ENCODE data around the gene POLE. TPM values are rescaled to one million over a fixed set of nuclear protein-coding genes. Genes with fewer than 3 reads are reported as not detected.

The POLE gene
- total RNA-seq, 1 experiment from 2014 or later, result 147 TPM

- peaks cover 69 to 95% (median 88%) of the 10 kb centered on the region in 3 experiments for H3K36me3 Mint-ChIP-seq (ENCODE audit: insufficient read depth in 1 of 3, low read depth in 3 of 3)
- H2BK12ac ChIP-seq (ENCODE audit: insufficient read length, low read depth, low read length), result no peak overlapping the region
- no peak overlapping the region for H2BK15ac ChIP-seq (ENCODE audit: low read depth, low read length)
- no peak overlapping the region for H2AFZ ChIP-seq (ENCODE audit: low read length)
- no peak overlapping the region for H4K91ac ChIP-seq (ENCODE audit: insufficient read length, low read depth, low read length)
- no peak overlapping the region for H3K14ac ChIP-seq (ENCODE audit: insufficient read depth, low read length)
- H3K9me3 ChIP-seq (ENCODE audit: control insufficient read depth, low read depth, low read length), result no peaks in the 10 kb centered on the region
- H3K79me1 ChIP-seq (ENCODE audit: insufficient read depth, low read depth, low read length, poor library complexity, severe bottlenecking), result no peaks in the 10 kb centered on the region
- no peak overlapping the region for H2AK5ac ChIP-seq (ENCODE audit: insufficient read length, low read length)
- H2BK20ac ChIP-seq (ENCODE audit: low read depth, low read length, poor library complexity, severe bottlenecking), result no peak overlapping the region
- no peak overlapping the region for H3K23ac ChIP-seq (ENCODE audit: insufficient read length, low read depth, low read length)
- no peaks in the 10 kb centered on the region for H3K23me2 ChIP-seq (ENCODE audit: insufficient read length, low read depth, low read length, poor library complexity, severe bottlenecking)
- H2BK120ac ChIP-seq (ENCODE audit: low read depth, low read length, poor library complexity, severe bottlenecking), result no peak overlapping the region
- H4K8ac ChIP-seq (replicated peaks; ENCODE audit: insufficient read length, low read depth, low read length), result no peak overlapping the region
- H3K9me3 Mint-ChIP-seq, result peaks cover 13 to 16% of the 10 kb centered on the region in 2 experiments
- no peak overlapping the region for H3K18ac ChIP-seq (ENCODE audit: insufficient read length, low read depth, low read length)
- no peaks in the 10 kb centered on the region for H3K4me1 ChIP-seq (ENCODE audit: insufficient read depth, low read length)
- DNase-seq, result no peak
- no peaks in the 10 kb centered on the region; the same call in 1 of the 2 replicates for H3K27me3 Mint-ChIP-seq (ENCODE audit: low read depth)
- no peaks in the 10 kb centered on the region for H3K79me2 ChIP-seq (ENCODE audit: insufficient read depth, low read length)
- no peak overlapping the region for H2BK5ac ChIP-seq (ENCODE audit: insufficient read length, low read length)
- H3K27me3 ChIP-seq (ENCODE audit: insufficient read depth, low read length), result no peaks in the 10 kb centered on the region
- H3T11ph ChIP-seq (ENCODE audit: low read length), result no peak overlapping the region
- H3K4me2 ChIP-seq (ENCODE audit: insufficient read depth, insufficient read length, low read length), result no peak overlapping the region
- no peak overlapping the region for H3K4ac ChIP-seq (ENCODE audit: low read depth, low read length)
- H3K4me3 Mint-ChIP-seq, result no peak overlapping the region
- no peak overlapping the region for H3K9ac ChIP-seq (ENCODE audit: extremely low read depth, insufficient read length, low read length)
- H4K5ac ChIP-seq (ENCODE audit: insufficient read length, low read depth, low read length), result no peak overlapping the region
- no peaks in the 10 kb centered on the region for H3K4me1 Mint-ChIP-seq
- WGBS (ENCODE audit: extremely low coverage, insufficient read length, low lambda C conversion rate), result no CpG with 5 or more reads among the region's 37 CpGs
- H3K27ac Mint-ChIP-seq, result no peak overlapping the region
- TF ChIP-seq CTCF (conservative IDR thresholded peaks at IDR 0.05), result no peak
- no peak overlapping the region for H3K27ac ChIP-seq (ENCODE audit: insufficient read length, low read depth, low read length)
- no peaks in the 10 kb centered on the region for H4K20me1 ChIP-seq (ENCODE audit: control insufficient read depth, insufficient read depth, insufficient read length)
- no peak overlapping the region for H3K56ac ChIP-seq (ENCODE audit: insufficient read length, low read depth, low read length)
Measured at GRCh38 chr12:132727091-132727794, 40.1 kb upstream of the POLE start.

Data from H9 (cell line).